HFF-Myc (cell line): Measurements from ENCODE around the gene PPIB.
"Not testable (repeated sequence)": the region's sequence is repeated elsewhere in the genome, so short reads cannot be mapped to it uniquely, and the experiment has no call there.

Experiments
- DNase-seq: peaks from one replicate; pipeline ENCODE4 v3.0.0-alpha.2; 2011; ENCODE audit warnings: low read depth; ENCODE audit errors: extremely low read depth
- H3K4me3 ChIP-seq: replicated peaks from 2 replicates; pipeline ENCODE4 v1.5.1; 2011; ENCODE audit warnings: low read depth, mild to moderate bottlenecking, control low read depth, low read length
- CTCF ChIP-seq: IDR thresholded peaks from 2 replicates; pipeline ENCODE4 v1.5.1; 2012; ENCODE audit warnings: mild to moderate bottlenecking, low read depth, low read length, control low read depth; ENCODE audit errors: missing control alignments

Gene PPIB

GRCh38 chr15:64117759-64118487, 44.9 kb downstream of the PPIB start:
- no peak for DNase-seq
- no peak for TF ChIP-seq CTCF
- H3K4me3 ChIP-seq = no peak overlapping the region

- DNase-seq = no peak
- TF ChIP-seq CTCF = no peak
- H3K4me3 ChIP-seq = no peak overlapping the region
These were observed 49.9 kb downstream of the PPIB start for GRCh38 chr15:64112904-64113303.

GRCh38 chr15:64112073-64112772, 50.6 kb downstream of the PPIB start:
- no peak overlapping the region for H3K4me3 ChIP-seq
- no peak for DNase-seq
- TF ChIP-seq CTCF = no peak

- H3K4me3 ChIP-seq = no peak overlapping the region
- DNase-seq = no peak
- TF ChIP-seq CTCF = no peak
These were observed 51.2 kb downstream of the PPIB start for GRCh38 chr15:64111679-64112050.

- no peak overlapping the region for H3K4me3 ChIP-seq
- no peak for TF ChIP-seq CTCF
- DNase-seq = no peak
These were observed 51.7 kb downstream of the PPIB start for GRCh38 chr15:64110950-64111678.

GRCh38 chr15:64110108-64110701, 52.6 kb downstream of the PPIB start:
- not testable (repeated sequence) for DNase-seq, H3K4me3 ChIP-seq

- no peak overlapping the region for H3K4me3 ChIP-seq
- DNase-seq = no peak
- TF ChIP-seq CTCF = no peak
These were observed 55.5 kb downstream of the PPIB start for GRCh38 chr15:64107337-64107736.
